H9 (cell line): Measurements from ENCODE around the gene RMND5B. TPM values are rescaled to one million over a fixed set of nuclear protein-coding genes. Genes with fewer than 3 reads are reported as not detected.
A peak's percentile ranks its signal among the peaks of the same experiment; 100 is the strongest.

Source experiments
- DNase-seq: peaks from one replicate; pipeline ENCODE4 v3.0.0-alpha.2; 2017
- H2AFZ ChIP-seq: one replicate; pipeline ENCODE4 v1.6.1; 2013; ENCODE audit warnings: mild to moderate bottlenecking, low read length, control low read depth, moderate library complexity
- H2AK5ac ChIP-seq: 2 replicates; pipeline ENCODE4 v1.6.1; 2013; ENCODE audit warnings: low read length, control low read depth, mixed read lengths; ENCODE audit not compliant: insufficient read length
- H2BK120ac ChIP-seq: one replicate; pipeline ENCODE4 v1.6.1; 2013; ENCODE audit warnings: low read depth, mild to moderate bottlenecking, low read length, control low read depth, inconsistent platforms; ENCODE audit not compliant: poor library complexity, severe bottlenecking
- H2BK12ac ChIP-seq: 2 replicates; pipeline ENCODE4 v1.6.1; 2013; ENCODE audit warnings: low read length, control low read depth, mixed read lengths, low read depth; ENCODE audit not compliant: insufficient read length
- H2BK15ac ChIP-seq: 2 replicates; pipeline ENCODE4 v1.6.1; 2013; ENCODE audit warnings: low read depth, low read length, control low read depth
- H2BK20ac ChIP-seq: one replicate; pipeline ENCODE4 v1.6.1; 2013; ENCODE audit warnings: low read depth, mild to moderate bottlenecking, low read length, control low read depth, inconsistent platforms; ENCODE audit not compliant: poor library complexity, severe bottlenecking
- H2BK5ac ChIP-seq: 2 replicates; pipeline ENCODE4 v1.6.1; 2013; ENCODE audit warnings: low read length, control low read depth, mixed read lengths; ENCODE audit not compliant: insufficient read length
- H3K14ac ChIP-seq: 2 replicates; pipeline ENCODE4 v1.6.1; 2013; ENCODE audit warnings: low read length, control low read depth; ENCODE audit not compliant: insufficient read depth
- H3K18ac ChIP-seq: 2 replicates; pipeline ENCODE4 v1.6.1; 2013; ENCODE audit warnings: low read depth, mild to moderate bottlenecking, mixed read lengths, low read length, control low read depth; ENCODE audit not compliant: insufficient read length
- H3K23ac ChIP-seq: 2 replicates; pipeline ENCODE4 v1.6.1; 2013; ENCODE audit warnings: low read length, control low read depth, mixed read lengths, low read depth; ENCODE audit not compliant: insufficient read length
- H3K23me2 ChIP-seq: 2 replicates; pipeline ENCODE4 v1.6.1; 2013; ENCODE audit warnings: low read depth, mild to moderate bottlenecking, mixed read lengths, low read length, control low read depth; ENCODE audit not compliant: insufficient read length, poor library complexity, severe bottlenecking
- H3K27ac ChIP-seq: 2 replicates; pipeline ENCODE4 v1.5.1; 2013; ENCODE audit warnings: low read length, control low read depth, mixed read lengths, low read depth; ENCODE audit not compliant: insufficient read length
- H3K27me3 ChIP-seq: 2 replicates; pipeline ENCODE4 v1.6.1; 2013; ENCODE audit warnings: low read length, control low read depth, inconsistent platforms; ENCODE audit not compliant: insufficient read depth
- H3K4ac ChIP-seq: 2 replicates; pipeline ENCODE4 v1.6.1; 2013; ENCODE audit warnings: low read depth, mild to moderate bottlenecking, control low read depth, inconsistent platforms, low read length, moderate library complexity
- H3K4me1 ChIP-seq: 2 replicates; pipeline ENCODE4 v1.6.1; 2013; ENCODE audit warnings: low read length, control low read depth, inconsistent platforms; ENCODE audit not compliant: insufficient read depth
- H3K4me2 ChIP-seq: 2 replicates; pipeline ENCODE4 v1.6.1; 2013; ENCODE audit warnings: low read length, control low read depth, mixed read lengths; ENCODE audit not compliant: insufficient read length, insufficient read depth
- H3K56ac ChIP-seq: 2 replicates; pipeline ENCODE4 v1.6.1; 2013; ENCODE audit warnings: low read depth, mild to moderate bottlenecking, mixed read lengths, low read length, control low read depth; ENCODE audit not compliant: insufficient read length
- H3K79me1 ChIP-seq: 2 replicates; pipeline ENCODE4 v1.6.1; 2013; ENCODE audit warnings: low read depth, mild to moderate bottlenecking, moderate library complexity, low read length, control low read depth, inconsistent platforms; ENCODE audit not compliant: insufficient read depth, poor library complexity, severe bottlenecking
- H3K79me2 ChIP-seq: 2 replicates; pipeline ENCODE4 v1.6.1; 2013; ENCODE audit warnings: low read length, control low read depth, inconsistent platforms; ENCODE audit not compliant: insufficient read depth
- H3K9ac ChIP-seq: 2 replicates; pipeline ENCODE4 v1.6.1; 2013; ENCODE audit warnings: low read length, control low read depth, mixed read lengths; ENCODE audit not compliant: insufficient read length; ENCODE audit errors: extremely low read depth
- H3K9me3 ChIP-seq: one replicate; pipeline ENCODE4 v1.6.1; 2013; ENCODE audit warnings: low read depth, low read length, inconsistent platforms; ENCODE audit not compliant: control insufficient read depth
- H3T11ph ChIP-seq: one replicate; pipeline ENCODE4 v1.6.1; 2013; ENCODE audit warnings: mild to moderate bottlenecking, low read length, control low read depth, inconsistent platforms
- H4K20me1 ChIP-seq: one replicate; pipeline ENCODE4 v1.6.1; 2013; ENCODE audit not compliant: control insufficient read depth, insufficient read length, insufficient read depth
- H4K5ac ChIP-seq: 2 replicates; pipeline ENCODE4 v1.6.1; 2013; ENCODE audit warnings: low read depth, mild to moderate bottlenecking, mixed read lengths, low read length, control low read depth; ENCODE audit not compliant: insufficient read length
- H4K8ac ChIP-seq: replicated peaks from 2 replicates; pipeline ENCODE4 v1.6.1; 2013; ENCODE audit warnings: low read length, control low read depth, mixed read lengths, low read depth; ENCODE audit not compliant: insufficient read length
- H4K91ac ChIP-seq: 2 replicates; pipeline ENCODE4 v1.6.1; 2013; ENCODE audit warnings: low read depth, mild to moderate bottlenecking, moderate library complexity, mixed read lengths, low read length, control low read depth; ENCODE audit not compliant: insufficient read length
- H3K27ac Mint-ChIP-seq, 3 experiments: 2 replicates in 2 of 3; 3 replicates in 1 of 3; pipeline ENCODE4 v1.8.0; 2020 to 2021; ENCODE audit warnings: mixed read lengths in 3 of 3, mild to moderate bottlenecking in 1 of 3, moderate library complexity in 1 of 3
- H3K27me3 Mint-ChIP-seq: 2 replicates; pipeline ENCODE4 v1.8.0; 2021; ENCODE audit warnings: low read depth, mild to moderate bottlenecking, moderate library complexity, mixed read lengths
- H3K36me3 Mint-ChIP-seq, 3 experiments: 2 replicates in 2 of 3; 3 replicates in 1 of 3; pipeline ENCODE4 v1.8.0; 2020 to 2021; ENCODE audit warnings: low read depth in 3 of 3, mixed read lengths in 3 of 3; ENCODE audit not compliant: insufficient read depth in 1 of 3
- H3K4me1 Mint-ChIP-seq, 2 experiments: 2 replicates each; pipeline ENCODE4 v1.8.0; 2020; ENCODE audit warnings: mixed read lengths in 2 of 2
- H3K4me3 Mint-ChIP-seq, 2 experiments: 2 replicates in 1 of 2; 3 replicates in 1 of 2; pipeline ENCODE4 v1.8.0; 2020 to 2021; ENCODE audit warnings: mild to moderate bottlenecking in 2 of 2, mixed read lengths in 2 of 2, moderate library complexity in 1 of 2
- H3K9me3 Mint-ChIP-seq, 2 experiments: 2 replicates in 1 of 2; 3 replicates in 1 of 2; pipeline ENCODE4 v1.8.0; 2020; ENCODE audit warnings: mild to moderate bottlenecking in 2 of 2, mixed read lengths in 2 of 2, moderate library complexity in 1 of 2
- CTCF ChIP-seq: fragments of 200-600 bp; sonication (generic); conservative IDR thresholded peaks from 3 replicates; pipeline ENCODE4 v1.8.0; 2021; ENCODE audit warnings: antibody characterized with exemption, mild to moderate bottlenecking
- WGBS: extraction: QIAGEN DNeasy Blood & Tissue Kit; methylation state at CpG from one replicate; pipeline ENCODE4 v1.1.7; 2013; ENCODE audit warnings: missing lambda C conversion rate, low lambda C conversion rate, mixed read lengths; ENCODE audit not compliant: insufficient read length; ENCODE audit errors: extremely low coverage; 5-methylcytosine and 5-hydroxymethylcytosine counted together
- total RNA-seq: library from RNA; stranded (reverse); gene quantifications from 2 replicates; pipeline ENCODE4 v1.2.1, GENCODE V29; 2021

The RMND5B gene
- total RNA-seq, 1 experiment from 2014 or later: 86.4 TPM

- Histone ChIP-seq H2BK15ac (no peak overlapping the region), H4K91ac (no peak overlapping the region), H4K8ac (no peak overlapping the region), H3K14ac (no peak overlapping the region), H4K5ac (no peak overlapping the region), H3K9me3 (no peaks in the 10 kb centered on the region), H3K18ac (no peak overlapping the region), H3K23me2 (no peaks in the 10 kb centered on the region), H4K20me1 (no peaks in the 10 kb centered on the region), H3K79me1 (no peaks in the 10 kb centered on the region), H3K27ac (no peak overlapping the region), H3K56ac (no peak overlapping the region), H2BK20ac (no peak overlapping the region), H3K9ac (no peak overlapping the region), H2AK5ac (no peak overlapping the region), H3K79me2 (no peaks in the 10 kb centered on the region), H3K4me2 (no peak overlapping the region), H3K27me3 (no peaks in the 10 kb centered on the region), H3K4ac (no peak overlapping the region), H3K23ac (no peak overlapping the region), H2BK12ac (no peak overlapping the region), H2BK120ac (no peak overlapping the region), H3T11ph (no peak overlapping the region), H2BK5ac (no peak overlapping the region), H3K4me1 (peaks cover 3% of the 10 kb centered on the region; the same call in 1 of the 2 replicates), H2AFZ (no peak overlapping the region)
- TF ChIP-seq CTCF: no peak
- peaks cover 11% of the 10 kb centered on the region for H3K27me3 Mint-ChIP-seq
- peaks cover 7% of the 10 kb centered on the region in 2 experiments for H3K9me3 Mint-ChIP-seq
- peak overlapping the region; percentile 10 to 59 (median 20); a peak in 5 of 7 replicates for H3K27ac Mint-ChIP-seq
- no peak overlapping the region for H3K4me3 Mint-ChIP-seq
- WGBS: no CpG with 5 or more reads among the region's 7 CpGs
- peaks cover 10 to 16% of the 10 kb centered on the region in 2 experiments for H3K4me1 Mint-ChIP-seq
- H3K36me3 Mint-ChIP-seq: peaks cover 0 to 4% (median 4%) of the 10 kb centered on the region in 3 experiments; a peak in 3 of 7 replicates
- no peak for DNase-seq
Measured at GRCh38 chr5:178108446-178108845, 22.4 kb upstream of the RMND5B start.
